ENCODE data around the gene NF1. TPM values are rescaled to one million over a fixed set of nuclear protein-coding genes. Genes with fewer than 3 reads are reported as not detected.
A peak's percentile ranks its signal among the peaks of the same experiment; 100 is the strongest.

Gene NF1
- total RNA-seq, 1 donor from 2014 or later, result 33.2 TPM

GRCh38 chr17:31385428-31386285, 290.9 kb downstream of the NF1 start:
- FAIRE-seq (no peak), DNase-seq (ENCODE audit: low read depth) (no peak)
- peaks cover 13% of the 10 kb centered on the region for H3K27me3 ChIP-seq (ENCODE audit: control insufficient read depth, insufficient read depth, low read length)
- H3K4me3 ChIP-seq (ENCODE audit: low read depth, low read length), result no peak overlapping the region
- TF ChIP-seq CTCF (IDR thresholded peaks at IDR 0.05; ENCODE audit: insufficient read depth, low read length, severe bottlenecking), result no peak
- peaks cover 3% of the 10 kb centered on the region for H3K36me3 ChIP-seq (ENCODE audit: control insufficient read depth, insufficient read depth, low read length)

GRCh38 chr17:31386542-31387075, 291.8 kb downstream of the NF1 start:
- FAIRE-seq, result no peak
- TF ChIP-seq CTCF (IDR thresholded peaks at IDR 0.05; ENCODE audit: insufficient read depth, low read length, severe bottlenecking), result no peak

GRCh38 chr17:31387438-31387837, 292.7 kb downstream of the NF1 start:
- no peak for FAIRE-seq
- peaks cover 21% of the 10 kb centered on the region for H3K27me3 ChIP-seq (ENCODE audit: control insufficient read depth, insufficient read depth, low read length)
- no peak for TF ChIP-seq CTCF (IDR thresholded peaks at IDR 0.05; ENCODE audit: insufficient read depth, low read length, severe bottlenecking)
- no peak for DNase-seq (ENCODE audit: low read depth)
- H3K4me3 ChIP-seq (ENCODE audit: low read depth, low read length), result no peak overlapping the region
- no peaks in the 10 kb centered on the region for H3K36me3 ChIP-seq (ENCODE audit: control insufficient read depth, insufficient read depth, low read length)

More at GRCh38 chr17:31386542-31387075, 291.8 kb downstream of the NF1 start:
- no peak for DNase-seq (ENCODE audit: low read depth)
- Histone ChIP-seq H3K4me3 (ENCODE audit: low read depth, low read length) (no peak overlapping the region), H3K27me3 (ENCODE audit: control insufficient read depth, insufficient read depth, low read length) (peaks cover 17% of the 10 kb centered on the region), H3K36me3 (ENCODE audit: control insufficient read depth, insufficient read depth, low read length) (peaks cover 3% of the 10 kb centered on the region)

- TF ChIP-seq CTCF (IDR thresholded peaks at IDR 0.05; ENCODE audit: insufficient read depth, low read length, severe bottlenecking), result no peak
- no peak for DNase-seq (ENCODE audit: low read depth)
- Histone ChIP-seq H3K27me3 (ENCODE audit: control insufficient read depth, insufficient read depth, low read length) (peaks cover 24% of the 10 kb centered on the region), H3K36me3 (ENCODE audit: control insufficient read depth, insufficient read depth, low read length) (no peaks in the 10 kb centered on the region), H3K4me3 (ENCODE audit: low read depth, low read length) (no peak overlapping the region)
- FAIRE-seq, result no peak
These were observed 293.6 kb downstream of the NF1 start for GRCh38 chr17:31388351-31388750.

GRCh38 chr17:31388770-31389656, 294.2 kb downstream of the NF1 start:
- peak; percentile 78 for TF ChIP-seq CTCF (IDR thresholded peaks at IDR 0.05; ENCODE audit: insufficient read depth, low read length, severe bottlenecking)
- no peak overlapping the region for H3K4me3 ChIP-seq (ENCODE audit: low read depth, low read length)

More at GRCh38 chr17:31388770-31389656, 294.2 kb downstream of the NF1 start:
- FAIRE-seq (no peak), DNase-seq (ENCODE audit: low read depth) (no peak)
- Histone ChIP-seq H3K36me3 (ENCODE audit: control insufficient read depth, insufficient read depth, low read length) (no peaks in the 10 kb centered on the region), H3K27me3 (ENCODE audit: control insufficient read depth, insufficient read depth, low read length) (peaks cover 24% of the 10 kb centered on the region)

Data from bronchial epithelial cell (primary cell).